Upper lobe of right lung (tissue), 1 donor: Measurements from ENCODE around the gene NADK. TPM values are rescaled to one million over a fixed set of nuclear protein-coding genes. Genes with fewer than 3 reads are reported as not detected.

Source experiments
- ATAC-seq: fragments of 200-7000 bp; cut with Tn5 transposase; one replicate; pipeline ENCODE4 v1.9.1; 2020; ENCODE audit warnings: mild to moderate bottlenecking, moderate library complexity
- DNase-seq: peaks from one replicate; pipeline ENCODE4 v3.0.0-alpha.2; 2020
- H3K27ac ChIP-seq: fragments of 200-600 bp; one replicate; pipeline ENCODE4 v1.8.0; 2022
- H3K27me3 ChIP-seq: fragments of 200-600 bp; one replicate; pipeline ENCODE4 v1.8.0; 2022; ENCODE audit warnings: mild to moderate bottlenecking
- H3K36me3 ChIP-seq: fragments of 200-600 bp; one replicate; pipeline ENCODE4 v1.8.0; 2022
- H3K4me1 ChIP-seq: fragments of 200-600 bp; one replicate; pipeline ENCODE4 v1.8.0; 2022
- H3K4me3 ChIP-seq: fragments of 200-600 bp; one replicate; pipeline ENCODE4 v1.8.0; 2022; ENCODE audit warnings: mild to moderate bottlenecking
- H3K9me3 ChIP-seq: fragments of 200-600 bp; one replicate; pipeline ENCODE4 v1.8.0; 2022
- intact Hi-C: fragments of 100-400 bp; cut with DNase I; formaldehyde crosslinking; loops from one replicate; pipeline ENCODE4 v1.11.0; 2022
- total RNA-seq: library from RNA; stranded (reverse); fragmentation: NEBNext Ultra II Directional; extraction: Animal tissue kit (Norgen Biotek cat#: 25700); gene quantifications from one replicate; pipeline ENCODE4 v1.2.1, GENCODE V29; 2021
- TF ChIP-seq, protein P1 (sequence below): fragments of 200-600 bp; IDR thresholded peaks from one replicate; pipeline ENCODE4 v1.8.0; 2022; ENCODE audit warnings: antibody characterized with exemption
- donor health status: DM: no; HTN: yes; CAD: no; lungs with severe emphysema.

The NADK gene
- total RNA-seq, 1 donor from 2014 or later: 99.2 TPM

DNA sequence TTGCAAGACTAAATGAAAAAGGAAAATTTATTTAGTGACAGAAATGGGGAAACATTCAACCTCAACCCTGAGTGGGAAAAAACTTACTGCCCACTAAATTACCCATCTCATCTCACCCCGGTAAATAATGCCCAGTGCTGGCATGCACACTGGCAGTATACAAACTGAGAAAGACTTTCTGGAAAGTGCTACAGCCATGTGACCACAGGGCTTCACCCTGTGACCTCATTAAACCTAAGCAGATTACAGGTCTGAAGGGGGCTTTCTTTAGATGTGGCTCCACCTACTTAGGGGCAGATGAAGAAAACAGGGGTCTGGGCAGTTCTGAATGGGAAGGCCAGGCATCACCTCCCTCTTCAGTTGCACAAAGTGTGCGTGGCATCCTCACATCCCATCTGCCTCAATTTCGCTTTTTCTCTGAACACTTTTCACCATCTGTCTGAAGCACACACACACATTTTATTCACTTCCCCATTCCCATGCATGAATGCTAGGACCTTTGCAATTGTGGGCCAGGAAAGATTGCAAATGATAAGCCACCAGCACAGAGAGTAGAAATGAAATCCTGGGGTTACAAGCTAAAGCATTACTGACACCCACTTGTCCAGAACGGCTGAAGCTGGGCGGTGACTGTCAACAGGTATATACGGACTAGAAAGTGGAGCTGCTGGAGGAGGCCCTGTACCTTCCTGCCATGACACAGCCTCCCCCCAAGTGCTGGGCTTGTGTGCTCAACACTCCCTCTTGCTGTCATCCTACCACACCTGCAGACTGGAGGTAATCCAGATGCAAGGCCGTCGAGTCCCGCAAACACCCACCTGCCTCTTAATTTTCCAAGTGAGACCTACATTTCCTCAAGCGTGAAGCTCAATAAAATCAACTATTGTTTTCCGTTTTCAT, 2.7 kb downstream of the NADK start:
- Histone ChIP-seq H3K4me3 (no peak overlapping the region), H3K36me3 (peaks cover 12% of the 10 kb centered on the region), H3K27ac (peak overlapping the region; percentile 86), H3K4me1 (peaks cover 47% of the 10 kb centered on the region), H3K9me3 (no peaks in the 10 kb centered on the region), H3K27me3 (no peaks in the 10 kb centered on the region)
- TF ChIP-seq, protein P1, sequence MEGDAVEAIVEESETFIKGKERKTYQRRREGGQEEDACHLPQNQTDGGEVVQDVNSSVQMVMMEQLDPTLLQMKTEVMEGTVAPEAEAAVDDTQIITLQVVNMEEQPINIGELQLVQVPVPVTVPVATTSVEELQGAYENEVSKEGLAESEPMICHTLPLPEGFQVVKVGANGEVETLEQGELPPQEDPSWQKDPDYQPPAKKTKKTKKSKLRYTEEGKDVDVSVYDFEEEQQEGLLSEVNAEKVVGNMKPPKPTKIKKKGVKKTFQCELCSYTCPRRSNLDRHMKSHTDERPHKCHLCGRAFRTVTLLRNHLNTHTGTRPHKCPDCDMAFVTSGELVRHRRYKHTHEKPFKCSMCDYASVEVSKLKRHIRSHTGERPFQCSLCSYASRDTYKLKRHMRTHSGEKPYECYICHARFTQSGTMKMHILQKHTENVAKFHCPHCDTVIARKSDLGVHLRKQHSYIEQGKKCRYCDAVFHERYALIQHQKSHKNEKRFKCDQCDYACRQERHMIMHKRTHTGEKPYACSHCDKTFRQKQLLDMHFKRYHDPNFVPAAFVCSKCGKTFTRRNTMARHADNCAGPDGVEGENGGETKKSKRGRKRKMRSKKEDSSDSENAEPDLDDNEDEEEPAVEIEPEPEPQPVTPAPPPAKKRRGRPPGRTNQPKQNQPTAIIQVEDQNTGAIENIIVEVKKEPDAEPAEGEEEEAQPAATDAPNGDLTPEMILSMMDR: no peak
- ATAC-seq (no peak), DNase-seq (no peak)
- intact Hi-C loops: no loop called here

DNA sequence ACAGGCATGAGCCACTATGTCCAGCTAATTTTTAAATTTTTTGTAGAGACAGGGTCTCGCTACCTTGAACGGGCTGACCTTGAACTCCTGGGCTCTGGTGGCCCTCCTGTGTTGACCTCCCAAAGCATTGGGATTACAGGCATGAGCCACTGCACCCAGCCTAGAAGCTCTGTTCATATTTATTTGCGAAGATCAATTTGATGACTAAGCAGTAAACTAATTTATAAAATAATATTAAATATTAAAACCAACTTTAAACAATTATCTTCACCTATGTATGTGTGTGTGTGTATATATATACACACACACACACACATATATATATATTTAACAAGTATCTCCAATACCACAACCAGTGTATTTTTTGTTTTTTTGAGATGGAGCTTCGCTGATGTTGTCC, 4.4 kb downstream of the NADK start:
- no peak for DNase-seq
- no peak overlapping the region for H3K27ac ChIP-seq
- TF ChIP-seq, protein P1: no peak

DNA sequence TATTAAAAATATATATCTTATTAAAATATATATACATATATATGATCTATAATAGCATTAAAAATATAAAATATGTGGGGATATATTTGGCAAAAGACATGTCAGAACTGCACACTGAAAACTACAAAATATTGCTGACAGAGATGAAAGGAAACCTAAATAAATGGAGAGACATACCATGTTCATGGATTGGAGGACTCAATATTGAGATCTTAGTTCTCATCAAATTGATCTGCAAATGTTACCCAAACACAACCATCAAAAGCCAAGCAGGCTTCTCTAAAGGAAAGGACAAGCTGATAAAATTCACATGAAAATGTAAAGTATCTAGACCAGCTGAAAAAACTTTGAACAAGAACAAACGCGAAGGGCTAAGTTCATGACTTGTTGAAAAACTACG, 7.2 kb downstream of the NADK start:
- H3K27me3 ChIP-seq: no peaks in the 10 kb centered on the region
- H3K9me3 ChIP-seq: no peaks in the 10 kb centered on the region
- TF ChIP-seq, protein P1: no peak
- DNase-seq (no peak), ATAC-seq (no peak)
- intact Hi-C loops: no loop called here
- H3K4me3 ChIP-seq: no peak overlapping the region
- no peak overlapping the region for H3K27ac ChIP-seq
- H3K4me1 ChIP-seq: peaks cover 19% of the 10 kb centered on the region
- peaks cover 27% of the 10 kb centered on the region for H3K36me3 ChIP-seq

More for the DNA sequence above, 4.4 kb downstream of the NADK start:
- no peak for ATAC-seq
- intact Hi-C loops: no loop called here
- H3K9me3 ChIP-seq: no peaks in the 10 kb centered on the region
- H3K4me1 ChIP-seq: peaks cover 30% of the 10 kb centered on the region
- no peaks in the 10 kb centered on the region for H3K27me3 ChIP-seq
- H3K4me3 ChIP-seq: no peak overlapping the region
- H3K36me3 ChIP-seq: peaks cover 15% of the 10 kb centered on the region

DNA sequence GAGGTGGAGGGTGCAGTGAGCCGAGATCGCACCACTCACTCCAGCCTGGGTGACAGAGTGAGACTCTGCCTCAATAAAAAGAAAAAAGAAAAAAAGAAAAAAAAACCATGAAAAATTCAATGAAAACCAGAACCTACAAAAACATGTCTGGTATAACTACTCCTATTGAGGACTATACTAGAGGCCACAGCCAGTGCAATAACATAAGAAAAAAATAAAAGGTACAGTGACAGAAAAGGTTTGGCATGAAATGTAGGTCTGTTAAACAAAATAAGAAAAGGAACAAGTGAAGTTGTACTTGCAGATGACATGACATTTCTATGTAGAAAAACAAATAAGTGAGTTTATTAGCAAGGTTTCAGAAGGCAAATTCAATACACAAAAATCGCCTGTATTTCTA, 8.2 kb downstream of the NADK start:
- Histone ChIP-seq H3K4me1 (peaks cover 9% of the 10 kb centered on the region), H3K9me3 (no peaks in the 10 kb centered on the region), H3K4me3 (no peak overlapping the region), H3K36me3 (peaks cover 28% of the 10 kb centered on the region), H3K27me3 (no peaks in the 10 kb centered on the region), H3K27ac (no peak overlapping the region)
- intact Hi-C loops: no loop called here
- TF ChIP-seq, protein P1: no peak
- ATAC-seq (no peak), DNase-seq (no peak)

DNA sequence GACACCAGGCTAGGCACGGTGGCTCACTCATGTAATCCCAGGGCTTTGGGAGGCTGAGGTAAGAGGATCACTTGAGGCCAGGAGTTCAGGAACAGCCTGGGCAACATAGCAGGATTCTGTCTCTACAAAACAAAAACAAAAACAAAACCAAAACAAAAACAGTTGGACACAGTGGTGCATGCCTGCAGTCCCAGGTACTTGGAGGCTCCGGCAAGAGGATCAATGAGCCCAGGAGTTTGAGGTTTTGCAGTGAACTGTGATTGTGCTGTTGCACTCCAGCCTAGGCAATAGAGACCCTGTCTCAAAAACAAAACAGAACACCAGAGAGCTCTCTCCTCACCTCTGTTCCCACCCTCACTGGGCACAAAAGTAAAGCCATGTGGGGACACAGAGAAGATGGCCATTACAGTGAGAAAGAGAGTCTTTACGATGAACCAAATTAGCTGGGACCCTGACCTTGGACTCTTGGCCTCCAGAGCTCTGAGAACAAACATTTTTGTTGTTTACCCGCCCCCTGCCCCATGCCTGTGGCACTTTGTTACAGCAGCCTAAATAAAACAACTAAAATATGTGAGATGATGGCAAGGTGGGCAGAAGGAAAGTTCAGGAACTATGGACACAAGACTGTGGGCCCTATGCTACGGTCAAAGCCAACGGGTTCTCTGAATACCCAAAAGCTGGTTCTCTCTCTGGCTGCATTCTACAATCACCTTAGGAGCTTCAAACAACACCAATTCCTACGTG, 9.8 kb downstream of the NADK start:
- no peak overlapping the region for H3K27ac ChIP-seq
- ATAC-seq: no peak
- H3K4me1 ChIP-seq: peaks cover 11% of the 10 kb centered on the region
- peaks cover 44% of the 10 kb centered on the region for H3K36me3 ChIP-seq
- TF ChIP-seq, protein P1: no peak
- intact Hi-C loops: no loop called here
- no peak for DNase-seq
- H3K4me3 ChIP-seq: no peak overlapping the region
- no peaks in the 10 kb centered on the region for H3K9me3 ChIP-seq
- no peaks in the 10 kb centered on the region for H3K27me3 ChIP-seq
